Measurements from ENCODE around the gene MZT2A.
"Not testable (repeated sequence)": the region's sequence is repeated elsewhere in the genome, so short reads cannot be mapped to it uniquely, and the experiment has no call there.

DNA sequence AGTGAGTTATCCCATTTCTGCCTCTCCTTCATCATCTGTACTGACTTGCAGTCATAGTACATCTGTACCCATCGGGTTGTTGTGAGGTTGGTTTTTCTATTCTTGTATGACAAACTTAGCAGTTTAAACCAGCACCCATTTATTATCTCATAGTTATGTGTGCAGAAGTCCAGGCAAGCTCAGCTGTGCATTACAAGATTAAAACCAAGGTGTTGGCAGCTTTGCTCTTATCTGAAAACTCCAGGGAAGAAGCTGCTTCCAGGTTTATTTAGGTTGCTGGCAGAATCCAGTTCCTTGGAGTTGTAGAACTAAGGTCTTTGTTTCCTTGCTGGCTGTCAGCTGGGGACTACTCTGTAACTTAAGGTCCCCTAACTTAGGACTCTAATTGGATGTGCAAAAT is 3.3 kb upstream of the MZT2A start:
- TF ChIP-seq, protein P1, sequence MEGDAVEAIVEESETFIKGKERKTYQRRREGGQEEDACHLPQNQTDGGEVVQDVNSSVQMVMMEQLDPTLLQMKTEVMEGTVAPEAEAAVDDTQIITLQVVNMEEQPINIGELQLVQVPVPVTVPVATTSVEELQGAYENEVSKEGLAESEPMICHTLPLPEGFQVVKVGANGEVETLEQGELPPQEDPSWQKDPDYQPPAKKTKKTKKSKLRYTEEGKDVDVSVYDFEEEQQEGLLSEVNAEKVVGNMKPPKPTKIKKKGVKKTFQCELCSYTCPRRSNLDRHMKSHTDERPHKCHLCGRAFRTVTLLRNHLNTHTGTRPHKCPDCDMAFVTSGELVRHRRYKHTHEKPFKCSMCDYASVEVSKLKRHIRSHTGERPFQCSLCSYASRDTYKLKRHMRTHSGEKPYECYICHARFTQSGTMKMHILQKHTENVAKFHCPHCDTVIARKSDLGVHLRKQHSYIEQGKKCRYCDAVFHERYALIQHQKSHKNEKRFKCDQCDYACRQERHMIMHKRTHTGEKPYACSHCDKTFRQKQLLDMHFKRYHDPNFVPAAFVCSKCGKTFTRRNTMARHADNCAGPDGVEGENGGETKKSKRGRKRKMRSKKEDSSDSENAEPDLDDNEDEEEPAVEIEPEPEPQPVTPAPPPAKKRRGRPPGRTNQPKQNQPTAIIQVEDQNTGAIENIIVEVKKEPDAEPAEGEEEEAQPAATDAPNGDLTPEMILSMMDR (conservative IDR thresholded peaks at IDR 0.05; ENCODE audit: low read depth, low read length): not testable (repeated sequence)
- TF ChIP-seq EZH2 (IDR thresholded peaks at IDR 0.05; ENCODE audit: low read length, unreplicated experiment); EZH2phosphoT487 (IDR thresholded peaks at IDR 0.05; ENCODE audit: borderline replicate concordance, low read length): not testable (repeated sequence)

Data from PC-3 (cell line).